Measurements from ENCODE around the gene NATD1.

The NATD1 gene

GRCh38 chr17:21250854-21251253 is 2.4 kb downstream of the NATD1 start:
- in situ Hi-C loops (cut with HindIII; ENCODE audit: low pct_ligation_motif_present, low pct_unique_long_range_greater_than_20kb, low sequenced_read_pairs): no loop called here
- no peak for DNase-seq

GRCh38 chr17:21249920-21250703 is 3.1 kb downstream of the NATD1 start:
- in situ Hi-C loops (cut with HindIII; ENCODE audit: low pct_ligation_motif_present, low pct_unique_long_range_greater_than_20kb, low sequenced_read_pairs): no loop called here

GRCh38 chr17:21249086-21249795 is 4.0 kb downstream of the NATD1 start:
- in situ Hi-C loops (cut with HindIII; ENCODE audit: low pct_ligation_motif_present, low pct_unique_long_range_greater_than_20kb, low sequenced_read_pairs): no loop called here
- no peak for DNase-seq

More at GRCh38 chr17:21249920-21250703, 3.1 kb downstream of the NATD1 start:
- DNase-seq: no peak

GRCh38 chr17:21248500-21248899 is 4.7 kb downstream of the NATD1 start:
- no peak for DNase-seq
- in situ Hi-C loops (cut with HindIII; ENCODE audit: low pct_ligation_motif_present, low pct_unique_long_range_greater_than_20kb, low sequenced_read_pairs): no loop called here

GRCh38 chr17:21247552-21248258 is 5.5 kb downstream of the NATD1 start:
- no peak for DNase-seq
- in situ Hi-C loops (cut with HindIII; ENCODE audit: low pct_ligation_motif_present, low pct_unique_long_range_greater_than_20kb, low sequenced_read_pairs): no loop called here

- in situ Hi-C loops (cut with HindIII; ENCODE audit: low pct_ligation_motif_present, low pct_unique_long_range_greater_than_20kb, low sequenced_read_pairs): no loop called here
- DNase-seq: no peak
Observed at GRCh38 chr17:21246698-21247097, 6.5 kb downstream of the NATD1 start.

- no peak for DNase-seq
- in situ Hi-C loops (cut with HindIII; ENCODE audit: low pct_ligation_motif_present, low pct_unique_long_range_greater_than_20kb, low sequenced_read_pairs): no loop called here
Observed at GRCh38 chr17:21245639-21246084, 7.5 kb downstream of the NATD1 start.

- DNase-seq: no peak
- in situ Hi-C loops (cut with HindIII; ENCODE audit: low pct_ligation_motif_present, low pct_unique_long_range_greater_than_20kb, low sequenced_read_pairs): no loop called here
Observed at GRCh38 chr17:21243516-21244303, 9.5 kb downstream of the NATD1 start.

GRCh38 chr17:21242780-21243515 is 10.3 kb downstream of the NATD1 start:
- in situ Hi-C loops (cut with HindIII; ENCODE audit: low pct_ligation_motif_present, low pct_unique_long_range_greater_than_20kb, low sequenced_read_pairs): no loop called here
- no peak for DNase-seq

GRCh38 chr17:21242026-21242697 is 11.0 kb downstream of the NATD1 start:
- in situ Hi-C loops (cut with HindIII; ENCODE audit: low pct_ligation_motif_present, low pct_unique_long_range_greater_than_20kb, low sequenced_read_pairs): no loop called here
- no peak for DNase-seq

GRCh38 chr17:21241564-21241963 is 11.6 kb downstream of the NATD1 start:
- DNase-seq: no peak
- in situ Hi-C loops (cut with HindIII; ENCODE audit: low pct_ligation_motif_present, low pct_unique_long_range_greater_than_20kb, low sequenced_read_pairs): no loop called here

- DNase-seq: no peak
- in situ Hi-C loops (cut with HindIII; ENCODE audit: low pct_ligation_motif_present, low pct_unique_long_range_greater_than_20kb, low sequenced_read_pairs): no loop called here
Observed at GRCh38 chr17:21240369-21241055, 12.7 kb downstream of the NATD1 start.

- DNase-seq: peak; percentile 46
- in situ Hi-C loops (cut with HindIII; ENCODE audit: low pct_ligation_motif_present, low pct_unique_long_range_greater_than_20kb, low sequenced_read_pairs): no loop called here
Observed at GRCh38 chr17:21239680-21240368, 13.4 kb downstream of the NATD1 start.

- DNase-seq: no peak
- in situ Hi-C loops (cut with HindIII; ENCODE audit: low pct_ligation_motif_present, low pct_unique_long_range_greater_than_20kb, low sequenced_read_pairs): no loop called here
Observed at GRCh38 chr17:21235921-21236320, 17.3 kb downstream of the NATD1 start.

GRCh38 chr17:21233581-21234347 is 19.4 kb downstream of the NATD1 start:
- in situ Hi-C loops (cut with HindIII; ENCODE audit: low pct_ligation_motif_present, low pct_unique_long_range_greater_than_20kb, low sequenced_read_pairs): no loop called here
- DNase-seq: no peak
